Measurements from ENCODE around the gene PRUNE2. TPM values are rescaled to one million over a fixed set of nuclear protein-coding genes. Genes with fewer than 3 reads are reported as not detected.

The PRUNE2 gene
- total and polyA plus RNA-seq, 12 donors = 0.87 to 5.7 (median 1.6) TPM

DNA sequence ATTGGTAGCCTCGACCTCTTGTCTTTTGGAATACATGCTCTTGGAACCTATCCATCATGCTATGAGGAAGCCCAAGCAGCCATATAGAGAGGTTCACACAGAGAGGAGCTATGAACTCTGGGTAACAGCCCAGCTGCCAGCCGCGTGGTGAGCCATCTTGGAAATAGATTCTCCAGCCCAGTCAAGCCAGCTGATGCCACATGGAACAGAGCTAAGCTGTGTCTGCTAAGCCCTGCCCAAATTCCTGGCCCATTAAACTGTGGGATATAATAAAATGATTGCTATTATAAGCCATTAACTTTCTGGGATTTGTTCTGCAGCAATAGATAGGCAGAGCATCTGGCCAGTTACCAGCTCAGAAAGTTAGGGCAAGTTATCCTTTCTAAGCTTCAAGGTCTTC lies 4.9 kb upstream of the PRUNE2 start:
- Histone ChIP-seq H3K4me1 (peaks cover 0 to 6% (median under 1%) of the 10 kb centered on the region in 9 donors), H3K27me3 (peaks cover 0 to 28% (median 5%) of the 10 kb centered on the region in 7 donors), H3K36me3 (no peaks in the 10 kb centered on the region), H3K4me3 (no peak overlapping the region), H3K27ac (no peak overlapping the region), H3K9me3 (no peaks in the 10 kb centered on the region)
- 77 to 82% methylated on average over 3 of the region's 3 CpGs for WGBS, 2 donors
- ATAC-seq (no peak), DNase-seq (no peak)
- TF ChIP-seq, protein P1, sequence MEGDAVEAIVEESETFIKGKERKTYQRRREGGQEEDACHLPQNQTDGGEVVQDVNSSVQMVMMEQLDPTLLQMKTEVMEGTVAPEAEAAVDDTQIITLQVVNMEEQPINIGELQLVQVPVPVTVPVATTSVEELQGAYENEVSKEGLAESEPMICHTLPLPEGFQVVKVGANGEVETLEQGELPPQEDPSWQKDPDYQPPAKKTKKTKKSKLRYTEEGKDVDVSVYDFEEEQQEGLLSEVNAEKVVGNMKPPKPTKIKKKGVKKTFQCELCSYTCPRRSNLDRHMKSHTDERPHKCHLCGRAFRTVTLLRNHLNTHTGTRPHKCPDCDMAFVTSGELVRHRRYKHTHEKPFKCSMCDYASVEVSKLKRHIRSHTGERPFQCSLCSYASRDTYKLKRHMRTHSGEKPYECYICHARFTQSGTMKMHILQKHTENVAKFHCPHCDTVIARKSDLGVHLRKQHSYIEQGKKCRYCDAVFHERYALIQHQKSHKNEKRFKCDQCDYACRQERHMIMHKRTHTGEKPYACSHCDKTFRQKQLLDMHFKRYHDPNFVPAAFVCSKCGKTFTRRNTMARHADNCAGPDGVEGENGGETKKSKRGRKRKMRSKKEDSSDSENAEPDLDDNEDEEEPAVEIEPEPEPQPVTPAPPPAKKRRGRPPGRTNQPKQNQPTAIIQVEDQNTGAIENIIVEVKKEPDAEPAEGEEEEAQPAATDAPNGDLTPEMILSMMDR (IDR thresholded peaks at IDR 0.05) = no peak
- intact Hi-C loops (cut with DNase I) = no loop called here

DNA sequence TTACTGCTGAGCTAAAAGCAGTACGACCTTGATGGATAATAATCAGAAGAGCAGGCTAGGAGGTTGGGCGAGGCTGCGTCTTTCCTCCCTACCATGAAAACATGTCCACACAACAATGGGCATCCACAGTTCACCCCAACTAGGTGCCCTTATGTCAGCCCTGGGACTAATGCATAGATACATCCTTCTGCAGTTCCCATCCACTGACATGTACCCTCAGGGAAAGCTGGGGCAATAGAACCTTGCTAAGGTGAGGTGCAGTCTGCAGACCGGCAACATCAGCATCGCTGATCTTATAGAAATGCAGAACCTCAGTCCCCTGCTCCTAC lies 697 bp upstream of the PRUNE2 start:
- Histone ChIP-seq H3K27ac (no peak overlapping the region), H3K36me3 (no peaks in the 10 kb centered on the region), H3K4me3 (peak overlapping the region in 4 of 10 donors; percentile 42 to 51 (median 46)), H3K4me1 (peaks cover 0 to 22% (median 13%) of the 10 kb centered on the region in 9 donors), H3K9me3 (no peaks in the 10 kb centered on the region), H3K27me3 (peaks cover 0 to 62% (median 19%) of the 10 kb centered on the region in 7 donors)
- DNase-seq (no peak), ATAC-seq (peak in 1 of 8 donors; percentile 25)
- 11 to 13% methylated on average over 5 of the region's 5 CpGs for WGBS, 2 donors
- intact Hi-C loops (cut with DNase I) = no loop called here
- TF ChIP-seq, protein P1 (IDR thresholded peaks at IDR 0.05) = no peak

DNA sequence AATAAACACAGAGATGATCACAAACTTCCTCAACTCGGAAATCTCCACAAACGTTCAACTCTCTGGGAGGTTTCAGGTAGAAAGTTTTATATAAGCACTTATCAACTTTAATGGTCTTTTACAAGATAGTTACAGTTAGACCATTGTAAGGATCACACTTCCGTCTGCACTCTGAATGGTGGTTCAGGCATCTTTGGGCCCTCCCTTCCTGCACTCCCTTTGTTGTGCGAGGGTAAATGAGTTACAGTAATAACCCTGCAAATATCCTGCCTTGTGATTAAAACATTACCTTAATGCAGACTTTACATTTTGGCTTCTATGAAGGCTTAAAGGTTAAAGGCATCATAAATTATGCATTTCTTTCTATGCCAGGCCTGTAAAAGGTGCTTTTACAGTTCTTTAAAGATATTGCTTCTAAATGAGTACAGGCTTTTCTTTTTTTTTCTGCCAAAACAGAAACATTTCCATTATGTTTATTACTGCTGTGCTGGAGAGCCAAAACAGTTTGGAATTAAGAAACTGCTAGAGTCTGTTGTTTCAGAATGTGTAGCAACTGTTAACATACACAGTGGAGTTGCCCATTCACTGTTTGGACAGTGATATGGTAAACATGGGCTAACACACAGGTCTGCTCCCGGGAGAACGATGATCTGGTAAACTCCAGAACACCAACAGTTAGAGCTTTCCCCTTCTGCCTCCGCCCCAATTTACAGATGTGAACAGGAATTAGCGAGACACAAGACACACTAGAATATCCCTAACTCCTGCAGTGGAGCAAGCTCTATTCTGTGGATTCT lies 1.1 kb downstream of the PRUNE2 start:
- WGBS, 2 donors = 62 to 64% methylated on average over 8 of the region's 8 CpGs
- Histone ChIP-seq H3K4me1 (peaks cover 0 to 22% (median 13%) of the 10 kb centered on the region in 9 donors), H3K27me3 (peaks cover 0 to 70% (median 21%) of the 10 kb centered on the region in 7 donors), H3K9me3 (no peaks in the 10 kb centered on the region), H3K36me3 (no peaks in the 10 kb centered on the region), H3K4me3 (peak overlapping the region in 4 of 10 donors; percentile 37 to 48 (median 42)), H3K27ac (no peak overlapping the region)
- intact Hi-C loops (cut with DNase I) = no loop called here
- TF ChIP-seq, protein P1 (IDR thresholded peaks at IDR 0.05) = no peak
- ATAC-seq (no peak), DNase-seq (no peak)

DNA sequence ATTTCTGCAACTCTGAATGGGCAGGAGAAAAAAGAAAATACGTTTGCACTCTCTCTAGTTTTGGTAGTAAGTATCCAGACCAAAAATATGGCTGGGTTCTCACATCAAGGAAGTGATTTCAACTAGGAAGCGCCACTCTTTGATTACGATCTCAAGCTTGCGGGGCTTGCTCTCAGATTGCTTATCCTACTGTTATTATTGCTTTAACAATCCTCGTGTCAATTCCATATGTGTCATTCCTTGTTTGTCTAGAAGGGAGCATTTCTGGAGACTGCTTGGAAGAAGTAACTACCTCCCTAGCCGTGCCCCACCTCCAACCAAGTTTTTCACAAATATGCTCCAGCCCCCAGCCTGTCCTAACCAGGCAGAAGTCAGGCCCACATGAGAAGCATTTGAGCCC lies 3.5 kb downstream of the PRUNE2 start:
- Histone ChIP-seq H3K4me1 (peaks cover 0 to 22% (median 13%) of the 10 kb centered on the region in 9 donors), H3K36me3 (no peaks in the 10 kb centered on the region), H3K9me3 (no peaks in the 10 kb centered on the region), H3K27me3 (peaks cover 0 to 58% (median 37%) of the 10 kb centered on the region in 7 donors), H3K4me3 (no peak overlapping the region), H3K27ac (no peak overlapping the region)
- TF ChIP-seq, protein P1 (IDR thresholded peaks at IDR 0.05) = no peak
- intact Hi-C loops (cut with DNase I) = no loop called here
- ATAC-seq = no peak
- no peak for DNase-seq
- WGBS, 2 donors = 45 to 50% methylated on average over 6 of the region's 6 CpGs

Measured in heart right ventricle (tissue), 16 donors.